ENCODE results near the gene KCNK4.

Gene KCNK4

DNA sequence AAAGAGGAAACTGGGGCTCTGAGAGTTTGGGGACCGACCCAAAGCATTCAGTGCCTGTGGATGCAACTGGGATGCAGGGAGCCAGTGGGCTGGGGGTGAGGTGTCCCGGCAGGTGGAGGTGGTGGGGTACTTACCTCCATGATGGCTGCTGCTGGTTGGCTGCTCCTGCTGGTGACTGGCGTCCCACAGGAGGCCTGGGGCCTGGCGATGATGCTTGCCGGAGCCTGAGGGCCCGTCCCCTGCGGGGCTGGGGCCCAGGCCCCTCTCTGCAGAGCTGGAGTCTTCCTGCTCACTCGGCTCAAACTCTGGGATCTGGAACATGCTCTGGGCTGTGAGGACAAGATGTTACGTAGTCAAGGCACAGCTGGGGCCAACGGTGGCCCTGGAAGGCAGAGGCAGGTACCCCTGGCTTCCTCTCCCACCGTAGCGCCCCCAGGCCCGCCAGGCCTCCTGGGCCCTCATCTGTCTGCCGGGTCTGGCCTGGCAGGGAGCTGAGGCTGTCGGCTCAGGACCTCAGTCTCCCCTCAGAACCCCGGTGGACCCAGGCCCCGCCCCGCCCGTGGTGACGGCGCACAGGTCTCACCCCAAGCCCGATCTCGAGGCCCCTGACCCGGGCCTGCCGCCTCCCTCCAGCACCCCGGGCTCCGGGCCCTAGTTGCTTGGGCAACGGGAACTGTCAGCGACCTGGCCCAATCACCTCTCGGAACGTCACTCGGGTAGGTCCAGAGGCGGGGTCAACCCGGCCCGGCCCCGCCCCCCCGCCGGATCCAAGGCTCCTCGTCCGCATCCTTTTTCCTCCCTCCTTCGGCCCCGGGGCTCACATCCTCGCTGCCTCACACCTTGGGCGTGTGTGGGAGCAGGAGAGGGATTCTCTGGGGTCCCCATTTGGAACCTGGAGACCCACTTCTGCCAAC lies 6.8 kb upstream of the KCNK4 start, which contains the start of gene BAD:
BAD (minus strand) TSS at position 618 of the 914 bp plus-strand sequence; CDS start at position 321, 297 bp downstream.
- TF ChIP-seq ZBTB7A (IDR thresholded peaks at IDR 0.05; ENCODE audit: low read depth) (peak; percentile 11), RAD21 (IDR thresholded peaks at IDR 0.05; ENCODE audit: low read depth) (no peak), EP300 (IDR thresholded peaks at IDR 0.05; ENCODE audit: borderline replicate concordance) (no peak), EGR1 (IDR thresholded peaks at IDR 0.05) (no peak), CEBPB (IDR thresholded peaks at IDR 0.05) (no peak), USF1 (IDR thresholded peaks at IDR 0.05) (no peak), CREB1 (IDR thresholded peaks at IDR 0.05; ENCODE audit: low read depth) (peak; percentile 82), MAX (IDR thresholded peaks at IDR 0.05) (peak; percentile 26; the same call in 1 of the 2 replicates), TEAD4 (IDR thresholded peaks at IDR 0.05) (no peak), YY1 (IDR thresholded peaks at IDR 0.05; ENCODE audit: low read depth) (no peak), TCF12 (IDR thresholded peaks at IDR 0.05; ENCODE audit: low read depth) (no peak), TAF1 (IDR thresholded peaks at IDR 0.05; ENCODE audit: low read depth) (peak; percentile 52; the same call in 1 of the 2 replicates), FOXM1 (IDR thresholded peaks at IDR 0.05; ENCODE audit: borderline replicate concordance, low read depth) (no peak), NFIC (IDR thresholded peaks at IDR 0.05) (no peak)
- TF ChIP-seq, protein P1, sequence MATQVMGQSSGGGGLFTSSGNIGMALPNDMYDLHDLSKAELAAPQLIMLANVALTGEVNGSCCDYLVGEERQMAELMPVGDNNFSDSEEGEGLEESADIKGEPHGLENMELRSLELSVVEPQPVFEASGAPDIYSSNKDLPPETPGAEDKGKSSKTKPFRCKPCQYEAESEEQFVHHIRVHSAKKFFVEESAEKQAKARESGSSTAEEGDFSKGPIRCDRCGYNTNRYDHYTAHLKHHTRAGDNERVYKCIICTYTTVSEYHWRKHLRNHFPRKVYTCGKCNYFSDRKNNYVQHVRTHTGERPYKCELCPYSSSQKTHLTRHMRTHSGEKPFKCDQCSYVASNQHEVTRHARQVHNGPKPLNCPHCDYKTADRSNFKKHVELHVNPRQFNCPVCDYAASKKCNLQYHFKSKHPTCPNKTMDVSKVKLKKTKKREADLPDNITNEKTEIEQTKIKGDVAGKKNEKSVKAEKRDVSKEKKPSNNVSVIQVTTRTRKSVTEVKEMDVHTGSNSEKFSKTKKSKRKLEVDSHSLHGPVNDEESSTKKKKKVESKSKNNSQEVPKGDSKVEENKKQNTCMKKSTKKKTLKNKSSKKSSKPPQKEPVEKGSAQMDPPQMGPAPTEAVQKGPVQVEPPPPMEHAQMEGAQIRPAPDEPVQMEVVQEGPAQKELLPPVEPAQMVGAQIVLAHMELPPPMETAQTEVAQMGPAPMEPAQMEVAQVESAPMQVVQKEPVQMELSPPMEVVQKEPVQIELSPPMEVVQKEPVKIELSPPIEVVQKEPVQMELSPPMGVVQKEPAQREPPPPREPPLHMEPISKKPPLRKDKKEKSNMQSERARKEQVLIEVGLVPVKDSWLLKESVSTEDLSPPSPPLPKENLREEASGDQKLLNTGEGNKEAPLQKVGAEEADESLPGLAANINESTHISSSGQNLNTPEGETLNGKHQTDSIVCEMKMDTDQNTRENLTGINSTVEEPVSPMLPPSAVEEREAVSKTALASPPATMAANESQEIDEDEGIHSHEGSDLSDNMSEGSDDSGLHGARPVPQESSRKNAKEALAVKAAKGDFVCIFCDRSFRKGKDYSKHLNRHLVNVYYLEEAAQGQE (IDR thresholded peaks at IDR 0.05; ENCODE audit: low read depth): no peak

DNA sequence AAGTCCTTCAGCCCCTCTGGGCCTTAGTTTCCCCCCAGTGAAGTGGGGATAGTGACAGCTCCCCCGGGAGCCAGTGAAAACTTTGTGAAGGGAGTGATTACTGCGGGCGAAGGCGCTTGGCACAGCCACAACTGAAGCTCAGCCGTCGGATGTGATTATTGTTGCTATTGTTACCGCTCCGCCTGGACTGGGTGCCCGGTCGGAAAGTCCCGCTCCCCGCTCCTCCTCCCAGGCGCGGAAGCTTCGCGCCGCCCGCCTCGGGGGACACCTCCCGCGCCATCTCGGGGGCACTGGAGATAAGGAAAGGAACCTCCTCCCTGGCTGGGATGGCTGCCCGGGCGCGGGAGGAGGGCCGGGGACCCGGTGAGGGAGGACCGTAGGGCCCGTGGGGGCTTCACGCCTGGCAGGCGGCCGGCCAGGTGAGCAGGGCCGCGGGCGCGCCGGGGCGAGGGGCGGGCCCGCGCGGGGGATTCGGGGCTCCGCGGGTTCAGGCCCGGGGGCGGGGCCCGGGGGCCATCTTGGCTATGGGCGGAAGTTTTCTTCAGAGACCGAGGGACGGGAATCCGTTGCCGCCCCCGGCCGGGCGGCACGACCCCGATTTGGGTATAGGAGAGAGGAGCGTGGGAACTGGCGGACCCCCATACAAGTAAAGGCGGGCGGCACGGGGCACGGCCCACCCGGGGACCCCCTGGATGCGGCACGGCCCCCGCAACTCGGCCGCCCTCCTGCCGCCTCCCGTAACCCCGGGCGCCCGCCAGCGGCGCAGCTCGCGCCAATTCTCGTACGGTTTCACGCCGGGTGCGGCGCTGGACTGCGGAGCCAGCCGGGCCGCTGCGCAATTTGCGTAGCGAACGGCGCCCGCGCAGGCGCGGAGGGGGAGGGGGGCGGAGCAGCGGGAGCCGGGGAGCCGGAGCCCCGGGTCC lies 5.9 kb upstream of the KCNK4 start, which contains the start of gene GPR137:
GPR137 (plus strand) TSS at position 887 of the 923 bp plus-strand sequence. CDS start 677 bp downstream, outside the sequence.
- TF ChIP-seq MAX (IDR thresholded peaks at IDR 0.05): peak; percentile 16; the same call in 1 of the 2 replicates
- TF ChIP-seq YY1 (IDR thresholded peaks at IDR 0.05; ENCODE audit: low read depth): peak; percentile 93
- peak; percentile 61; the same call in 1 of the 2 replicates for TF ChIP-seq EGR1 (IDR thresholded peaks at IDR 0.05)
- no peak for TF ChIP-seq FOXM1 (IDR thresholded peaks at IDR 0.05; ENCODE audit: borderline replicate concordance, low read depth)

DNA sequence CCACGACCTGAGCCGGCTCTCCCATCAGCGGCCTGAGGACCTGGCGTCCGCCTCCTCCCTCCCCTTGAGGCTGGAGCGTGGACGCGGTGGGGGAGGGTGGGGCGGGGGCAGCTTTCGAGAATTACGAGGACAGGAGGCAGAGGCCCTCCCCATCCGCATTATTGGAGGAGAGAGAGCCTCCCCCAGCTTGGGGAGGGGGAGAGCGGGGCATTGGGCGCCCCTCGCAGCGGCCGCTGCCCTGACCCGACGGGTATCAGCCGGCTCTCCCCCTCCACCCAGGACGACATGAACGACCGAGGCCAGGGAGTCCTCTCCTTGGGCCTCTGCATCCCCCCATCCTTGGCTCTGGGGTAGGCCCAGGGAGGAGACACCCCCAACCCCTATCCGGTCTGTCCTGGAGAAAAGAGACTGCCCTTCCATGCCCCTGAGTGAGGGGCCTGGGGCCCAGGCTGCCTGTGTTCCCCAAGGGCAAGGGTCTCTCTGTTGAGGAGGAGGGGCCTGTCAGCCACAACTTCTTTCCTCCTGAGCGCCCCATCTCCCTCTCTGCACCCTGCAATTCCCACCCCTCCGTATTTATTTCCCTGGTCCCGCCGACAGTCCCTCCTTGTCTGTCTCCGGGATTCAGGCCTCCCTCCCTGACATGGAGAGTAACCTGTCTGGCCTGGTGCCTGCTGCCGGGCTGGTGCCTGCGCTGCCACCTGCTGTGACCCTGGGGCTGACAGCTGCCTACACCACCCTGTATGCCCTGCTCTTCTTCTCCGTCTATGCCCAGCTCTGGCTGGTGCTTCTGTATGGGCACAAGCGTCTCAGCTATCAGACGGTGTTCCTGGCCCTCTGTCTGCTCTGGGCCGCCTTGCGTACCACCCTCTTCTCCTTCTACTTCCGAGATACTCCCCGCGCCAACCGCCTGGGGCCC lies 5.0 kb upstream of the KCNK4 start:
- TF ChIP-seq ZBTB7A (IDR thresholded peaks at IDR 0.05; ENCODE audit: low read depth) (peak; percentile 39; the same call in 1 of the 2 replicates), CEBPB (IDR thresholded peaks at IDR 0.05) (no peak), EGR1 (IDR thresholded peaks at IDR 0.05) (no peak), RAD21 (IDR thresholded peaks at IDR 0.05; ENCODE audit: low read depth) (no peak), NFIC (IDR thresholded peaks at IDR 0.05) (no peak), YY1 (IDR thresholded peaks at IDR 0.05; ENCODE audit: low read depth) (no peak), TCF12 (IDR thresholded peaks at IDR 0.05; ENCODE audit: low read depth) (peak; percentile 8; the same call in 1 of the 2 replicates), MAX (IDR thresholded peaks at IDR 0.05) (no peak), TEAD4 (IDR thresholded peaks at IDR 0.05) (no peak), EP300 (IDR thresholded peaks at IDR 0.05; ENCODE audit: borderline replicate concordance) (no peak), TAF1 (IDR thresholded peaks at IDR 0.05; ENCODE audit: low read depth) (no peak), USF1 (IDR thresholded peaks at IDR 0.05) (no peak), FOXM1 (IDR thresholded peaks at IDR 0.05; ENCODE audit: borderline replicate concordance, low read depth) (no peak), CREB1 (IDR thresholded peaks at IDR 0.05; ENCODE audit: low read depth) (no peak)
- TF ChIP-seq, protein P1 (IDR thresholded peaks at IDR 0.05; ENCODE audit: low read depth): no peak

All from Ishikawa (cell line).